CD14-positive monocyte (primary cell): ENCODE results near the gene SCUBE3. TPM values are rescaled to one million over a fixed set of nuclear protein-coding genes. Genes with fewer than 3 reads are reported as not detected.

Experiments
- DNase-seq, 3 donors: peaks; one replicate each; pipeline ENCODE4 v3.0.0-alpha.2; 2011 to 2022
- H2AFZ ChIP-seq: 2 replicates; pipeline ENCODE4 v1.6.0; 2012; ENCODE audit warnings: mild to moderate bottlenecking, low read depth, low read length, inconsistent platforms; ENCODE audit not compliant: insufficient read depth, poor library complexity, severe bottlenecking
- H3K27ac ChIP-seq, 2 donors: 1 replicate in 1 of 2; 2 replicates in 1 of 2; pipeline ENCODE4 v1.5.1; 2012 to 2013; ENCODE audit warnings: low read length in 2 of 2, control low read depth in 1 of 2, inconsistent platforms in 1 of 2, low read depth in 1 of 2, mild to moderate bottlenecking in 1 of 2
- H3K27me3 ChIP-seq, 2 donors: one replicate each; pipeline versions ENCODE4 v1.6.0 to v1.6.1; 2011 to 2013; ENCODE audit warnings: low read length in 2 of 2; ENCODE audit not compliant: control insufficient read depth in 2 of 2, insufficient read depth in 2 of 2
- H3K36me3 ChIP-seq, 2 donors: replicated peaks in 1 of 2; 1 replicate in 1 of 2; 2 replicates in 1 of 2; pipeline versions ENCODE4 v1.5.1 to v1.6.1; 2012 to 2013; ENCODE audit warnings: low read length in 2 of 2, control low read depth in 1 of 2, inconsistent platforms in 1 of 2, mild to moderate bottlenecking in 1 of 2; ENCODE audit not compliant: insufficient read depth in 2 of 2, control insufficient read depth in 1 of 2
- H3K4me1 ChIP-seq, 2 donors: 1 replicate in 1 of 2; 2 replicates in 1 of 2; pipeline versions ENCODE4 v1.5.1 to v1.6.1; 2012 to 2013; ENCODE audit warnings: low read length in 2 of 2, control low read depth in 1 of 2, inconsistent platforms in 1 of 2, mild to moderate bottlenecking in 1 of 2, moderate library complexity in 1 of 2; ENCODE audit not compliant: insufficient read depth in 2 of 2, control insufficient read depth in 1 of 2
- H3K4me2 ChIP-seq: replicated peaks from 2 replicates; pipeline ENCODE3; 2012; ENCODE audit warnings: low read length, moderate library complexity, mild to moderate bottlenecking; ENCODE audit not compliant: poor library complexity, severe bottlenecking; ENCODE audit errors: extremely low read depth
- H3K4me3 ChIP-seq, 3 experiments: fragments of 200-600 bp in 1 of 3; sonication (generic) in 1 of 3; replicated peaks in 1 of 3; 1 replicate in 2 of 3; 2 replicates in 1 of 3; pipeline ENCODE4 v1.5.1; 2011 to 2013; ENCODE audit warnings: low read length in 3 of 3, mild to moderate bottlenecking in 3 of 3, control low read depth in 2 of 3, low read depth in 2 of 3, inconsistent platforms in 1 of 3, moderate library complexity in 1 of 3
- H3K79me2 ChIP-seq: 2 replicates; pipeline ENCODE4 v1.6.0; 2012; ENCODE audit warnings: mild to moderate bottlenecking, control low read depth, inconsistent platforms, low read length, moderate library complexity; ENCODE audit not compliant: insufficient read depth
- H3K9ac ChIP-seq: 2 replicates; pipeline ENCODE4 v1.6.0; 2017; ENCODE audit warnings: low read length, mild to moderate bottlenecking; ENCODE audit not compliant: insufficient read depth, poor library complexity, severe bottlenecking
- H3K9me3 ChIP-seq, 2 donors: replicated peaks in 1 of 2; 1 replicate in 1 of 2; 2 replicates in 1 of 2; pipeline versions ENCODE4 v1.5.1 to v1.6.1; 2012 to 2013; ENCODE audit warnings: low read length in 2 of 2, control low read depth in 1 of 2; ENCODE audit not compliant: control insufficient read depth in 1 of 2, insufficient read depth in 1 of 2
- H4K20me1 ChIP-seq: 2 replicates; pipeline ENCODE4 v1.6.0; 2012; ENCODE audit warnings: mild to moderate bottlenecking, low read length, control low read depth, moderate library complexity; ENCODE audit not compliant: insufficient read depth
- H3K27ac Mint-ChIP-seq, 7 donors: one replicate each; pipeline ENCODE4 v1.8.0; 2020; ENCODE audit warnings: mild to moderate bottlenecking in 7 of 7, mixed read lengths in 7 of 7, moderate library complexity in 6 of 7, inconsistent platforms in 2 of 7
- H3K27me3 Mint-ChIP-seq, 3 donors: one replicate each; pipeline ENCODE4 v1.8.0; 2021 to 2022; ENCODE audit warnings: low read depth in 3 of 3, mild to moderate bottlenecking in 3 of 3, mixed read lengths in 3 of 3, moderate library complexity in 3 of 3, inconsistent platforms in 1 of 3
- H3K36me3 Mint-ChIP-seq, 2 donors: one replicate each; pipeline ENCODE4 v1.8.0; 2020; ENCODE audit warnings: mixed read lengths in 2 of 2, inconsistent platforms in 1 of 2, mild to moderate bottlenecking in 1 of 2
- H3K4me1 Mint-ChIP-seq: one replicate; pipeline ENCODE4 v1.8.0; 2020; ENCODE audit warnings: mild to moderate bottlenecking, mixed read lengths
- H3K4me3 Mint-ChIP-seq, 2 donors: one replicate each; pipeline ENCODE4 v1.8.0; 2020; ENCODE audit warnings: mild to moderate bottlenecking in 2 of 2, mixed read lengths in 2 of 2, moderate library complexity in 1 of 2
- H3K9me3 Mint-ChIP-seq, 7 donors: one replicate each; pipeline ENCODE4 v1.8.0; 2020 to 2022; ENCODE audit warnings: mixed read lengths in 7 of 7, mild to moderate bottlenecking in 6 of 7, moderate library complexity in 6 of 7, inconsistent platforms in 2 of 7
- WGBS: methylation state at CpG from one replicate; pipeline ENCODE4 v1.1.5; 2013; ENCODE audit warnings: missing lambda C conversion rate; ENCODE audit not compliant: insufficient coverage; 5-methylcytosine and 5-hydroxymethylcytosine counted together
- intact Hi-C, 2 donors: fragments of 100-400 bp; cut with micrococcal nuclease; formaldehyde crosslinking; loops; one replicate each; pipeline versions ENCODE4 v1.15.0 to v1.15.1; 2023
- polyA plus RNA-seq, 3 donors: library from polyadenylated mRNA; depleted of rRNA in 1 of 3; unstranded in 2 of 3; stranded (reverse) in 1 of 3; fragments of 300-500 nt in 2 of 3; fragments of >200 nt in 1 of 3; fragmentation: Illumina TruSeq in 2 of 3; gene quantifications; 1 replicate in 2 of 3; 2 replicates in 1 of 3; pipeline ENCODE4 v1.2.3, GENCODE V29; 2012 to 2021
- TF ChIP-seq, protein P1 (sequence below): fragments of 200-600 bp; IDR thresholded peaks from one replicate; pipeline ENCODE4 v1.8.0; 2022; ENCODE audit warnings: antibody characterized with exemption, mild to moderate bottlenecking

Gene SCUBE3
- polyA plus RNA-seq, 3 donors: not detected

DNA sequence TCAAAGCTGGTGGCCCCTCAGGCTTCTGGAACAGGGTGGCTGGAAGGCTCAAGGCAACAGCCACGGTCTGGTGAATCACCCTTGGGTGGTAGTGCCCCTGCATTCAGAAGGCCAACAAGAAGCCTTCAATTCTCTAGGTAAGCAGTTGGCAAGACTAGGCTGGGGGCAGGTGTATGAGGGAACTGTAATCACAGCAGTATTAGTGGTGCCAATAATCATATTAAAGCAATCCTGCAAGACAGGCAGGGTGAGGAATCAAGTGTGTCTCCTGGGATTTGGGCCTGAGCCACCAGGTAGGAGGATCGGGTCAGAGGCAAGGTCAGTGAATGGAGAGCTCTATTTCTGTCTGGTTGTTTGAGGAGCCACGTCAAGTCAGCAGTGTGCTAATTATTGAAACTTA lies 24.9 kb upstream of the SCUBE3 start:
- no peaks in the 10 kb centered on the region for H3K36me3 Mint-ChIP-seq
- H3K4me2 ChIP-seq: no peak overlapping the region
- peaks cover 2% of the 10 kb centered on the region for H3K4me1 Mint-ChIP-seq
- no peak overlapping the region for H3K27ac Mint-ChIP-seq
- no peaks in the 10 kb centered on the region for H3K9me3 Mint-ChIP-seq
- no peaks in the 10 kb centered on the region for H3K36me3 ChIP-seq
- H3K27ac ChIP-seq: no peak overlapping the region
- TF ChIP-seq, protein P1, sequence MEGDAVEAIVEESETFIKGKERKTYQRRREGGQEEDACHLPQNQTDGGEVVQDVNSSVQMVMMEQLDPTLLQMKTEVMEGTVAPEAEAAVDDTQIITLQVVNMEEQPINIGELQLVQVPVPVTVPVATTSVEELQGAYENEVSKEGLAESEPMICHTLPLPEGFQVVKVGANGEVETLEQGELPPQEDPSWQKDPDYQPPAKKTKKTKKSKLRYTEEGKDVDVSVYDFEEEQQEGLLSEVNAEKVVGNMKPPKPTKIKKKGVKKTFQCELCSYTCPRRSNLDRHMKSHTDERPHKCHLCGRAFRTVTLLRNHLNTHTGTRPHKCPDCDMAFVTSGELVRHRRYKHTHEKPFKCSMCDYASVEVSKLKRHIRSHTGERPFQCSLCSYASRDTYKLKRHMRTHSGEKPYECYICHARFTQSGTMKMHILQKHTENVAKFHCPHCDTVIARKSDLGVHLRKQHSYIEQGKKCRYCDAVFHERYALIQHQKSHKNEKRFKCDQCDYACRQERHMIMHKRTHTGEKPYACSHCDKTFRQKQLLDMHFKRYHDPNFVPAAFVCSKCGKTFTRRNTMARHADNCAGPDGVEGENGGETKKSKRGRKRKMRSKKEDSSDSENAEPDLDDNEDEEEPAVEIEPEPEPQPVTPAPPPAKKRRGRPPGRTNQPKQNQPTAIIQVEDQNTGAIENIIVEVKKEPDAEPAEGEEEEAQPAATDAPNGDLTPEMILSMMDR: no peak
- H3K9ac ChIP-seq: no peak overlapping the region
- H4K20me1 ChIP-seq: no peaks in the 10 kb centered on the region
- H3K4me3 Mint-ChIP-seq: no peak overlapping the region
- no peak for DNase-seq
- intact Hi-C loops: no loop called here
- H3K4me3 ChIP-seq: no peak overlapping the region
- WGBS: 100% methylated on average over 1 of the region's 3 CpGs
- no peaks in the 10 kb centered on the region for H3K4me1 ChIP-seq
- H3K79me2 ChIP-seq: no peaks in the 10 kb centered on the region
- peaks cover 6 to 11% (median 6%) of the 10 kb centered on the region in 3 donors for H3K27me3 Mint-ChIP-seq
- H3K27me3 ChIP-seq: peaks cover 0 to 3% of the 10 kb centered on the region in 2 donors
- no peak overlapping the region for H2AFZ ChIP-seq
- H3K9me3 ChIP-seq: no peaks in the 10 kb centered on the region

DNA sequence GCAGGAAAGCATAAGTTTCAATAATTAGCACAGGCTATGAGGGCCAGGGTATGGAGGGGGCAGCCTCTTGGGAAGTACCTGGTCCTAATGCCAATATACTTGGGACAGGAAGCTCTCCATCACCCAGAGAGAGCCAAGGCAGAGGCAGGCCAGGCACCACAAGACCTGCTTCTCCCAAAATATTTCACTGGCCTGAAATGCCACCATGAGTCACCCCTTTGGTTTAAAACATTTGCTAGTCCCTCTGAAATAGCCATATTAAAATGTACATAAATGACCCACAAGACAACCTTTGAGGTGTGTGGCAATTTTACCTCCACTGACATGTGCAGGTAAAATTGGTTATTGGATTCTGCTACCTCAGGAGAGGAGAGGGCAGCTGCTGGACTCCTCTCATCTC lies 23.4 kb upstream of the SCUBE3 start:
- H3K79me2 ChIP-seq: no peaks in the 10 kb centered on the region
- H3K4me1 ChIP-seq: no peaks in the 10 kb centered on the region
- no peaks in the 10 kb centered on the region for H3K9me3 ChIP-seq
- H3K4me2 ChIP-seq: no peak overlapping the region
- intact Hi-C loops: no loop called here
- H4K20me1 ChIP-seq: no peaks in the 10 kb centered on the region
- no peaks in the 10 kb centered on the region for H3K36me3 ChIP-seq
- Mint-ChIP-seq H3K27me3 (peaks cover 6 to 13% (median 9%) of the 10 kb centered on the region in 3 donors), H3K9me3 (no peaks in the 10 kb centered on the region), H3K27ac (no peak overlapping the region), H3K4me3 (no peak overlapping the region), H3K36me3 (no peaks in the 10 kb centered on the region), H3K4me1 (no peaks in the 10 kb centered on the region)
- TF ChIP-seq, protein P1: no peak
- no peak for DNase-seq
- H2AFZ ChIP-seq: no peak overlapping the region
- H3K4me3 ChIP-seq: no peak overlapping the region
- H3K9ac ChIP-seq: no peak overlapping the region
- no peak overlapping the region for H3K27ac ChIP-seq
- no peaks in the 10 kb centered on the region for H3K27me3 ChIP-seq
